Measurements from ENCODE around the gene MTAP. TPM values are rescaled to one million over a fixed set of nuclear protein-coding genes. Genes with fewer than 3 reads are reported as not detected.

The MTAP gene
- total RNA-seq, 2 experiments from 2014 or later = 70.2 to 73.9 TPM

GRCh38 chr9:21825637-21826036, 23.2 kb downstream of the MTAP start:
- Mint-ChIP-seq H3K27me3 (no peaks in the 10 kb centered on the region), H3K36me3 (ENCODE audit: low read depth) (peaks cover 78% of the 10 kb centered on the region), H3K4me3 (no peak overlapping the region), H3K9me3 (peaks cover 1% of the 10 kb centered on the region), H3K4me1 (ENCODE audit: low read depth) (peaks cover 33% of the 10 kb centered on the region), H3K27ac (no peak overlapping the region)
- no peak for TF ChIP-seq CTCF (IDR thresholded peaks at IDR 0.05)
- no peak for DNase-seq
- ChIA-PET CTCF (no interaction called here), POLR2A (no interaction called here)
- no peak for ATAC-seq
- intact Hi-C loops (cut with micrococcal nuclease) = no loop called here

- H3K27ac Mint-ChIP-seq = no peak overlapping the region
- CTCF ChIA-PET = no interaction called here
- no peak for TF ChIP-seq CTCF (IDR thresholded peaks at IDR 0.05)
Observed at GRCh38 chr9:21828853-21829410, 26.5 kb downstream of the MTAP start.

DNA sequence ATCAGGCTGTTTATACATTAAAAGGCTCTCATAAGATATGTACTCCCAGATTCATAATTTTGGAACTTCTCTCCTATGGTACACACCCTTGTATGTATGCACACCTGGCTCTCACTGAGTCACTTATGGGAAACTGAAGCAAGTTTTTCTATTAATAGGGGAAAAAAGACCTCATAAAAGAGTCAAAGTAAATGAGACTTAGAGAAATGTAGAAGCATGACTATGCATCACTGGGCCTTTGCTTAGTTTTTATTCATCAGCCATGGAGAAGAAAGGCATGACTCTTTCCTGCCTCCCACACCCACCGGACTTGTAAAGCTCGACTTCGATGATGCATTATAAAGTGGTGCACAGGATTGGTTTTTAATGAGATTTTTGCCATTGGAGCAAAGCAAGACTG, 28.2 kb downstream of the MTAP start:
- intact Hi-C loops (cut with micrococcal nuclease) = no loop called here
- Mint-ChIP-seq H3K27ac (peak overlapping the region; percentile 27), H3K4me1 (ENCODE audit: low read depth) (peaks cover 36% of the 10 kb centered on the region), H3K9me3 (no peaks in the 10 kb centered on the region), H3K27me3 (no peaks in the 10 kb centered on the region), H3K36me3 (ENCODE audit: low read depth) (peaks cover 71% of the 10 kb centered on the region), H3K4me3 (no peak overlapping the region)
- ChIA-PET POLR2A (interaction anchor here (0.8 kb wide), 1 partner anchor 521 kb away, joined by 4 read pairs; no protein-coding TSS in a partner anchor), CTCF (interaction anchor here (1.5 kb wide), 1 partner anchor 17 kb away, joined by 3 read pairs; no protein-coding TSS in a partner anchor)
- DNase-seq (no peak), ATAC-seq (no peak)
- no peak for TF ChIP-seq CTCF (IDR thresholded peaks at IDR 0.05)

More at GRCh38 chr9:21828853-21829410, 26.5 kb downstream of the MTAP start:
- DNase-seq = no peak
- no peaks in the 10 kb centered on the region for H3K27me3 Mint-ChIP-seq
- H3K4me3 Mint-ChIP-seq = no peak overlapping the region
- peaks cover 72% of the 10 kb centered on the region for H3K36me3 Mint-ChIP-seq (ENCODE audit: low read depth)
- intact Hi-C loops (cut with micrococcal nuclease) = no loop called here
- ATAC-seq = no peak
- H3K9me3 Mint-ChIP-seq = no peaks in the 10 kb centered on the region
- POLR2A ChIA-PET = no interaction called here
- H3K4me1 Mint-ChIP-seq (ENCODE audit: low read depth) = peaks cover 38% of the 10 kb centered on the region

GRCh38 chr9:21831841-21832509, 29.5 kb downstream of the MTAP start:
- H3K27me3 Mint-ChIP-seq = no peaks in the 10 kb centered on the region
- peaks cover 40% of the 10 kb centered on the region for H3K4me1 Mint-ChIP-seq (ENCODE audit: low read depth)
- ChIA-PET CTCF (interaction anchor here (0.7 to 1.5 kb wide), 3 partner anchors 18 to 155 kb away, joined by 3 read pairs; no protein-coding TSS in a partner anchor), POLR2A (no interaction called here)
- no peak overlapping the region for H3K4me3 Mint-ChIP-seq
- no peaks in the 10 kb centered on the region for H3K9me3 Mint-ChIP-seq
- peaks cover 77% of the 10 kb centered on the region for H3K36me3 Mint-ChIP-seq (ENCODE audit: low read depth)
- intact Hi-C loops (cut with micrococcal nuclease) = no loop called here
- DNase-seq (peak; percentile 59), ATAC-seq (peak; percentile 96)
- no peak for TF ChIP-seq CTCF (IDR thresholded peaks at IDR 0.05)
- peak overlapping the region; percentile 53 for H3K27ac Mint-ChIP-seq

DNA sequence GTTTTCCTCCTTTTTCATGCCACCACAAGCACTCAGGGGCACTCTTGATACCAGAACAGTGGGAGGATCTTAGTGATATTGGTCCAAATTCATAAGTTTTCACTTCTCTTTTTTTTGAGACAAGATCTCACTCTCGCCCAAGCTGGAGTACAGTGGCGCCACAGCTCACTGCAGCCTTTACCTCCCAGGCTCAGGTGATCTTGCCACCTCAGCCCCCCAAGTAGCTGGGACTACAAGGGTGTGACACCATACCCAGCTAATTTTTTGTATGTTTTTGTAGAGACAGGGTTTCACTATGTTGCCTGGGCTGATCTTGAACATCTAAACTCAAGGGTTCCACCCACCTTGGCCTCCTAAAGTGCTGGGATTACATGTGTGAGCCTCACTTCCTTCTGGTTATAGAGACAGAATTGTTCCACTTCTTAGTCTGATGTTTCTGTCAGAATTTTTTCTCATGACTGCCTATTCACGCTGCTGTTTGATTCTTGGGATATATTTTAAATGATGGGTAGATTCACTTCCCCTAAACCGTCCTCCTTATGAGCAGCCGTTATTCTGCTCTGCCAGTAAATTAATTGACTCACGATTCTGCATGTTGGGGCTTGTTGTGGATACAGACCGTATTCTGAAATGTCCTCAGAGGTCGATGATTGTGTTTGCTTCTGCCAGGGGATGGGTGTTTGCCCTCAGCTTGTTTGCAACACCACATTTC, 30.8 kb downstream of the MTAP start:
- H3K4me1 Mint-ChIP-seq (ENCODE audit: low read depth) = peaks cover 40% of the 10 kb centered on the region
- H3K27ac Mint-ChIP-seq = no peak overlapping the region
- ATAC-seq (no peak), DNase-seq (no peak)
- intact Hi-C loops (cut with micrococcal nuclease) = no loop called here
- H3K4me3 Mint-ChIP-seq = no peak overlapping the region
- no peaks in the 10 kb centered on the region for H3K9me3 Mint-ChIP-seq
- TF ChIP-seq CTCF (IDR thresholded peaks at IDR 0.05) = no peak
- CTCF ChIA-PET = interaction anchor here (0.7 to 0.8 kb wide), 2 partner anchors 20 to 153 kb away, joined by 3 to 4 read pairs; no protein-coding TSS in a partner anchor
- POLR2A ChIA-PET = no interaction called here
- H3K36me3 Mint-ChIP-seq (ENCODE audit: low read depth) = peaks cover 83% of the 10 kb centered on the region
- H3K27me3 Mint-ChIP-seq = no peaks in the 10 kb centered on the region

Measured in activated CD8-positive, alpha-beta T cell treated with anti-CD3 and anti-CD28 coated beads for 36 hours (primary cell).